HL-60 (cell line): Measurements from ENCODE around the gene LRCOL1.

Experiments
- DNase-seq, 2 experiments: peaks; one replicate each; pipeline ENCODE4 v3.0.0-alpha.2; 2010 to 2020; ENCODE audit warnings: low read depth in 1 of 2, low spot score in 1 of 2
- H3K27ac ChIP-seq: fragments of 250-450 bp; sonication (Bioruptor Pico); replicated peaks from 2 replicates; pipeline ENCODE4 v1.5.1; 2020; ENCODE audit warnings: mild to moderate bottlenecking, moderate library complexity
- H3K27me3 ChIP-seq: fragments of 250-450 bp; sonication (Bioruptor Pico); 2 replicates; pipeline ENCODE4 v1.5.1; 2021; ENCODE audit warnings: mild to moderate bottlenecking, moderate library complexity; ENCODE audit not compliant: insufficient read depth, poor library complexity, severe bottlenecking
- H3K4me3 ChIP-seq: replicated peaks from 2 replicates; pipeline ENCODE4 v1.5.1; 2011; ENCODE audit warnings: mild to moderate bottlenecking, control low read depth, low read length; ENCODE audit not compliant: insufficient read depth
- GABPA ChIP-seq: IDR thresholded peaks from 2 replicates; pipeline ENCODE4 v1.6.1; 2012; ENCODE audit warnings: low read depth
- POLR2AphosphoS5 ChIP-seq: IDR thresholded peaks from 2 replicates; pipeline ENCODE4 v1.6.1; 2012; ENCODE audit warnings: low read depth
- SPI1 ChIP-seq: IDR thresholded peaks from 2 replicates; pipeline ENCODE4 v1.6.1; 2012; ENCODE audit warnings: low read depth, mild to moderate bottlenecking, borderline replicate concordance
- TF ChIP-seq, protein P1 (sequence below): IDR thresholded peaks from 2 replicates; pipeline ENCODE4 v1.6.1; 2012; ENCODE audit warnings: low read depth; ENCODE audit not compliant: insufficient replicate concordance
- TF ChIP-seq, protein P2 (sequence below): IDR thresholded peaks from one replicate; pipeline ENCODE4 v1.5.1; 2011; ENCODE audit warnings: low read length, control low read depth, inconsistent platforms; ENCODE audit not compliant: insufficient read depth

Gene LRCOL1

DNA sequence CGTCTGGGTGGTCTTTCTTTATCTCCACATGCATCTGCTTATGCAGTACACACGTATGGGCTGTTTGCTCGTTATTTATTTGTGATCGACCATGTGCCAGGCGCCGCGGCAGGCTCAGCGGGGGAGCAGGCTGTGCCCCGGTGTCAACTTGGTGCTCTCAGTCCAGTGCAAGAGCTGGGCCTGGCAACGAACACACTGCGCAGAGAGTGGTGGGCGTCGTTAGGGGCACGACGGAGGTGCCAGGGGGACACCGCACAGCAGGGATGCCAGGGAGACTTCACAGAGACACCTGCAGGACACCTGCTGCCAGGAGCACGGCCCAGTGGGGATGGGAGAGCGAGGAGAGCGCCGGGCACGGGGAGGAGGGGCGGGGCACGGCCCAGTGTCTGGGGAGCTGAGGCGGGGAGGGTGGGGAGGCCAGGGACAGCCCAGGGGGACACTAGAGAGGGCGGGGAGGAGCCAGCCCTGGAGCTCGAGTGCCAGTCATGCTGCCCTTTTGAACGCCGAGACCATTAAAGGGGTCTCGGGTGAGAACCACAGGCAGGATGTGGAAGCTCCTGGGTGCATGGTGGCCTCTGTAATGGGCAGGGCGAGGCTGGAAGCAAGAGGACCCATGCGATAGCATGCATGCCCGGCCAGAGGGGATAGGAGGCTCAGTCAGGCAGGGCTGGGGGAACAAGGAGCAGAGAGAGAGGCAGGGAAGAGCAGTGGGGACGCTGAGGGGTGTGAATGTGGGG lies 652 bp upstream of the LRCOL1 start:
- TF ChIP-seq GABPA: no peak
- no peak for TF ChIP-seq SPI1
- TF ChIP-seq, protein P1, sequence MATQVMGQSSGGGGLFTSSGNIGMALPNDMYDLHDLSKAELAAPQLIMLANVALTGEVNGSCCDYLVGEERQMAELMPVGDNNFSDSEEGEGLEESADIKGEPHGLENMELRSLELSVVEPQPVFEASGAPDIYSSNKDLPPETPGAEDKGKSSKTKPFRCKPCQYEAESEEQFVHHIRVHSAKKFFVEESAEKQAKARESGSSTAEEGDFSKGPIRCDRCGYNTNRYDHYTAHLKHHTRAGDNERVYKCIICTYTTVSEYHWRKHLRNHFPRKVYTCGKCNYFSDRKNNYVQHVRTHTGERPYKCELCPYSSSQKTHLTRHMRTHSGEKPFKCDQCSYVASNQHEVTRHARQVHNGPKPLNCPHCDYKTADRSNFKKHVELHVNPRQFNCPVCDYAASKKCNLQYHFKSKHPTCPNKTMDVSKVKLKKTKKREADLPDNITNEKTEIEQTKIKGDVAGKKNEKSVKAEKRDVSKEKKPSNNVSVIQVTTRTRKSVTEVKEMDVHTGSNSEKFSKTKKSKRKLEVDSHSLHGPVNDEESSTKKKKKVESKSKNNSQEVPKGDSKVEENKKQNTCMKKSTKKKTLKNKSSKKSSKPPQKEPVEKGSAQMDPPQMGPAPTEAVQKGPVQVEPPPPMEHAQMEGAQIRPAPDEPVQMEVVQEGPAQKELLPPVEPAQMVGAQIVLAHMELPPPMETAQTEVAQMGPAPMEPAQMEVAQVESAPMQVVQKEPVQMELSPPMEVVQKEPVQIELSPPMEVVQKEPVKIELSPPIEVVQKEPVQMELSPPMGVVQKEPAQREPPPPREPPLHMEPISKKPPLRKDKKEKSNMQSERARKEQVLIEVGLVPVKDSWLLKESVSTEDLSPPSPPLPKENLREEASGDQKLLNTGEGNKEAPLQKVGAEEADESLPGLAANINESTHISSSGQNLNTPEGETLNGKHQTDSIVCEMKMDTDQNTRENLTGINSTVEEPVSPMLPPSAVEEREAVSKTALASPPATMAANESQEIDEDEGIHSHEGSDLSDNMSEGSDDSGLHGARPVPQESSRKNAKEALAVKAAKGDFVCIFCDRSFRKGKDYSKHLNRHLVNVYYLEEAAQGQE: no peak
- TF ChIP-seq POLR2AphosphoS5: no peak
- TF ChIP-seq, protein P2, sequence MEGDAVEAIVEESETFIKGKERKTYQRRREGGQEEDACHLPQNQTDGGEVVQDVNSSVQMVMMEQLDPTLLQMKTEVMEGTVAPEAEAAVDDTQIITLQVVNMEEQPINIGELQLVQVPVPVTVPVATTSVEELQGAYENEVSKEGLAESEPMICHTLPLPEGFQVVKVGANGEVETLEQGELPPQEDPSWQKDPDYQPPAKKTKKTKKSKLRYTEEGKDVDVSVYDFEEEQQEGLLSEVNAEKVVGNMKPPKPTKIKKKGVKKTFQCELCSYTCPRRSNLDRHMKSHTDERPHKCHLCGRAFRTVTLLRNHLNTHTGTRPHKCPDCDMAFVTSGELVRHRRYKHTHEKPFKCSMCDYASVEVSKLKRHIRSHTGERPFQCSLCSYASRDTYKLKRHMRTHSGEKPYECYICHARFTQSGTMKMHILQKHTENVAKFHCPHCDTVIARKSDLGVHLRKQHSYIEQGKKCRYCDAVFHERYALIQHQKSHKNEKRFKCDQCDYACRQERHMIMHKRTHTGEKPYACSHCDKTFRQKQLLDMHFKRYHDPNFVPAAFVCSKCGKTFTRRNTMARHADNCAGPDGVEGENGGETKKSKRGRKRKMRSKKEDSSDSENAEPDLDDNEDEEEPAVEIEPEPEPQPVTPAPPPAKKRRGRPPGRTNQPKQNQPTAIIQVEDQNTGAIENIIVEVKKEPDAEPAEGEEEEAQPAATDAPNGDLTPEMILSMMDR: no peak
- H3K27ac ChIP-seq: no peak overlapping the region
- DNase-seq: no peak
- no peak overlapping the region for H3K4me3 ChIP-seq
- peaks cover 30% of the 10 kb centered on the region for H3K27me3 ChIP-seq

DNA sequence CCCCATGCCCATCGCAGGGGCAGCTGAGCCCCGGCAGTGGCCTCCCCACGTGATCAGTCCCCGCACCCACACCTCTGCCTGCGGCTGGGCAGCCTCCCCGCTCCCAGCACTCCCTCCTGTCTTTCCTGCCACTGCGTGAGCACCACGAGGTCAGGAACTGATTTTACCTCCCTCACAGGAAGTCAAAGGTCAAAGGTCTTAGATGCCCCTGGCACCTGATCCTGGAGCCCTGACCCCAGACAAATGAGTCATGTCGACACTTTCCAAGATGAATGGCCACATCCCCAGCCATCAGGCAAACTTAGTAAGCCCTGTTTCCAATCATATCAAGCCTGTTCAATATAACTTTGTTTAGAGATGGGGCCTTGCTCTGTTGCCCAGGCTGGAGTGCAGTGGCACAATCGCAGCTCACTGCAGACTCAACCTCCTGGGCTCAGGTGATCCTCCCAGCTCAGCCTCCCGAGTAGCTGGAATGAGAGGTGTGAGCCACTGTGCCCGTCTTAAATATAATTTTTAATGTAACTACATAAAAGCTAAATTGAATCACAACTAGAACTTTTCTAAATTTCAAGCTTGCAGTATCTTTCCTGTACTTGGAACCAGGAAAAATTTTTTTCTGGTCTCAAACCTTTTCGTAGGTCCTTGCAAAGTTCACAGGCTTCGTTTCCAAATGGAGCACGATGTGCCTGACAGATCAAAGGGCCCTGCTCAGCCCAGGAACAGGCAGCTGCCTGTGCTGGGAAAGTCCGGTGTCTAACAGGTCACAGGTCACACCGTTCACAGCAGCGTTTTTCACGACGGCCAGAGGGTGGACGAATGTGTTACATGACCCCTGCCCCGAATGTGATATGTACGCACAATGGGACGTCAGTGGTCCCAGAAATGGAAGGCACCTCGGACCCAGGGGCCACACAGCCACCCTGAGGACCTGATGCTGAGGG lies 1.9 kb downstream of the LRCOL1 start:
- peaks cover 55% of the 10 kb centered on the region for H3K27me3 ChIP-seq
- no peak overlapping the region for H3K27ac ChIP-seq
- no peak overlapping the region for H3K4me3 ChIP-seq
- no peak for DNase-seq
- TF ChIP-seq SPI1 (no peak), GABPA (no peak)
- TF ChIP-seq, protein P1: no peak

DNA sequence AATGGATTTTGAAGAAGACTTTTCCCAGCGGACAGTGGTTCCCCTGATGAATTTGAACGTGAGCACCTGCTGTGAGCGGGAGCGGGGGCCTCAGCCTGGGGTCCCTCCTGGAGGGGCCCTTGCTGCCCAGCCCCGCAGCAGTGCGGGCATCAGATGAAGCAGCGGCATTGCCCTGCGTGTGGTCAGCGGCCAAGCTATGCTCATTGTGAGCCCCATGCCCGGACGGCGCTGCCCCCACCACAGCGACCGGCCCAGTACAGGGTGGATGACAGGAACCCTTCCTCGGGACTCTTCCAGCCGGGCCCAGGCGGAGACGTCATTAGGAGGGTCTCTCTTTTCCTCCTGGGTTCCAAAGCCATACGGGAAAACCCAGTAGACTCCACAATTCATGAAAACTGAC lies 3.5 kb downstream of the LRCOL1 start:
- Histone ChIP-seq H3K27me3 (peaks cover 64% of the 10 kb centered on the region), H3K27ac (no peak overlapping the region), H3K4me3 (no peak overlapping the region)
- no peak for DNase-seq
- TF ChIP-seq, protein P2: no peak
- TF ChIP-seq POLR2AphosphoS5 (no peak), GABPA (no peak), SPI1 (no peak)
- TF ChIP-seq, protein P1: no peak
